Activated T-cell treated with anti-CD3 and anti-CD28 coated beads, Interleukin-2, amount 50 U/mL, for 48 hours (primary cell): ENCODE measurements around the gene NEXN.
"Not testable (repeated sequence)": the region's sequence is repeated elsewhere in the genome, so short reads cannot be mapped to it uniquely, and the experiment has no call there.

Experiments used
- DNase-seq, 2 experiments: peaks; one replicate each; pipeline ENCODE4 v3.0.0-alpha.2; 2020

NEXN gene

GRCh38 chr1:77966291-77966690, 77.9 kb downstream of the NEXN start:
- DNase-seq: no peak

- DNase-seq: no peak
Measured at GRCh38 chr1:77970192-77970591, 81.8 kb downstream of the NEXN start.

GRCh38 chr1:77972080-77972479, 83.7 kb downstream of the NEXN start:
- no peak for DNase-seq

GRCh38 chr1:77975386-77975785, 87.0 kb downstream of the NEXN start:
- no peak for DNase-seq

- DNase-seq: no peak
Measured at GRCh38 chr1:77975907-77976306, 87.5 kb downstream of the NEXN start.

GRCh38 chr1:77976433-77977076, 88.1 kb downstream of the NEXN start:
- peak in 1 of 2 experiments; percentile 28 for DNase-seq

GRCh38 chr1:77977989-77978292, 89.5 kb downstream of the NEXN start:
- DNase-seq: no peak

- DNase-seq: peak; percentile 73 to 75
Measured at GRCh38 chr1:77978293-77978968, 90.0 kb downstream of the NEXN start.

- peak; percentile 97 for DNase-seq
Measured at GRCh38 chr1:77978969-77979876, 90.8 kb downstream of the NEXN start, which contains the start of gene FUBP1. FUBP1 (minus strand) TSS chr1:77979072; CDS start chr1:77979004, 68 bp downstream.

GRCh38 chr1:77983352-77983996, 95.0 kb downstream of the NEXN start:
- not testable (repeated sequence) for DNase-seq

- no peak for DNase-seq
Measured at GRCh38 chr1:77983997-77984355, 95.6 kb downstream of the NEXN start.

GRCh38 chr1:77984629-77985028, 96.2 kb downstream of the NEXN start:
- DNase-seq: no peak

- no peak for DNase-seq
Measured at GRCh38 chr1:77986810-77987209, 98.4 kb downstream of the NEXN start.

GRCh38 chr1:77987919-77988318, 99.5 kb downstream of the NEXN start:
- no peak for DNase-seq

- no peak for DNase-seq
Measured at GRCh38 chr1:77989744-77990143, 101.3 kb downstream of the NEXN start.

GRCh38 chr1:77990629-77991204, 102.3 kb downstream of the NEXN start:
- no peak for DNase-seq

- DNase-seq: no peak
Measured at GRCh38 chr1:77991638-77992037, 103.2 kb downstream of the NEXN start.
